ENCODE data around the gene SMG9. TPM values are rescaled to one million over a fixed set of nuclear protein-coding genes. Genes with fewer than 3 reads are reported as not detected.

The SMG9 gene
- total and polyA plus RNA-seq, 4 donors, result 23.5 to 55.9 (median 29.6) TPM

DNA sequence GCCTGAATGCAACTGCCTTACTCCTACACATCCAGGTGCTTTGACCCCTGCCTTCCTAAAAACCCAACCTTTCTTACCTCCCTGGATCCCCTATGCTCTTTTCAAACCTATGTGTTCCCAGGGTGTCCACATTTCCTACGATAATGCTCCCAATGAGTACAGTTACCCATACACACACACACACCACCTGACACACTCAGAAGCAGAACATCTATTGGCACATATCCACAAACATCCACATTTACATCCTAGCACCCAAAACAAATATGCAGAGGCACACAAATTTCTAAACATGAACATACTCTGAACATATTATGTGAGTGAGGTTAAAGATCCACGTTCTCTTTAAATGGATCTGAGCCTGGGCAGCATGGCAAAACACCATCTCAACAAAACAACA is 62.4 kb downstream of the SMG9 start:
- WGBS, 2 donors, result 47 to 70% methylated on average over 2 of the region's 2 CpGs
- Histone ChIP-seq H3K27ac (ENCODE audit: low read depth in 1 of 2, low read length in 1 of 2) (peak overlapping the region in 1 of 2 donors; percentile 15), H3K36me3 (ENCODE audit: control insufficient read depth in 4 of 4, insufficient read depth in 4 of 4, low read length in 4 of 4) (no peaks in the 10 kb centered on the region), H3K9ac (ENCODE audit: insufficient read depth in 1 of 2, low read length in 2 of 2) (no peak overlapping the region), H3K4me3 (no peak overlapping the region), H3K4me1 (ENCODE audit: control insufficient read depth in 5 of 5, insufficient read depth in 5 of 5, low read length in 5 of 5) (no peaks in the 10 kb centered on the region), H3K27me3 (ENCODE audit: control insufficient read depth in 3 of 3, insufficient read depth in 3 of 3, low read length in 2 of 3) (peaks cover 0 to 8% (median 0%) of the 10 kb centered on the region in 3 donors), H3K9me3 (ENCODE audit: control insufficient read depth in 4 of 4, insufficient read depth in 3 of 4, low read length in 3 of 4) (peaks cover 0 to 26% (median 11%) of the 10 kb centered on the region in 4 donors)
- TF ChIP-seq, protein P1, sequence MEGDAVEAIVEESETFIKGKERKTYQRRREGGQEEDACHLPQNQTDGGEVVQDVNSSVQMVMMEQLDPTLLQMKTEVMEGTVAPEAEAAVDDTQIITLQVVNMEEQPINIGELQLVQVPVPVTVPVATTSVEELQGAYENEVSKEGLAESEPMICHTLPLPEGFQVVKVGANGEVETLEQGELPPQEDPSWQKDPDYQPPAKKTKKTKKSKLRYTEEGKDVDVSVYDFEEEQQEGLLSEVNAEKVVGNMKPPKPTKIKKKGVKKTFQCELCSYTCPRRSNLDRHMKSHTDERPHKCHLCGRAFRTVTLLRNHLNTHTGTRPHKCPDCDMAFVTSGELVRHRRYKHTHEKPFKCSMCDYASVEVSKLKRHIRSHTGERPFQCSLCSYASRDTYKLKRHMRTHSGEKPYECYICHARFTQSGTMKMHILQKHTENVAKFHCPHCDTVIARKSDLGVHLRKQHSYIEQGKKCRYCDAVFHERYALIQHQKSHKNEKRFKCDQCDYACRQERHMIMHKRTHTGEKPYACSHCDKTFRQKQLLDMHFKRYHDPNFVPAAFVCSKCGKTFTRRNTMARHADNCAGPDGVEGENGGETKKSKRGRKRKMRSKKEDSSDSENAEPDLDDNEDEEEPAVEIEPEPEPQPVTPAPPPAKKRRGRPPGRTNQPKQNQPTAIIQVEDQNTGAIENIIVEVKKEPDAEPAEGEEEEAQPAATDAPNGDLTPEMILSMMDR (IDR thresholded peaks at IDR 0.05; ENCODE audit: control extremely low read depth, extremely low read depth), result no peak
- ATAC-seq (ENCODE audit: insufficient read depth, low FRiP score), result no peak
- no peak for DNase-seq

DNA sequence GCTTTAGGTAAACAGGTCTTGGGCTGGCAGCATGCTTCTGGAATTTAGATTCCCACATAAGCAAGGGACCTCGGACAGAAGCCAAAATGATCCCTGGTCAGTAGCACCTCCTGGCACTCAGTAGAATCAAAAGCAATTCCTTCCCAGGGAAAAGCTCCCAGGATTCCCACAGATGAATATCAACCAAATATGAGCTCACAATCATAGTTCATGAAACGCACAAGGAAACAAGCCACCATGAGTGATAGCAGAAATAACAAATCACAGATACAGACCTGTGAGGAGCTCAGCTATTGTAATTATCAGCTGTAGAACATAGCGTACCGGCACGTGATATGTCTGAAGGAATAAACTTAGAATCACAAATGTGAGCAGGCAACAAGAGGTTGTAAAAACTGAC is 63.0 kb downstream of the SMG9 start:
- Histone ChIP-seq H3K27ac (ENCODE audit: low read depth in 1 of 2, low read length in 1 of 2) (no peak overlapping the region), H3K9me3 (ENCODE audit: control insufficient read depth in 4 of 4, insufficient read depth in 3 of 4, low read length in 3 of 4) (peaks cover 0 to 22% (median 11%) of the 10 kb centered on the region in 4 donors), H3K4me1 (ENCODE audit: control insufficient read depth in 5 of 5, insufficient read depth in 5 of 5, low read length in 5 of 5) (no peaks in the 10 kb centered on the region), H3K4me3 (no peak overlapping the region), H3K36me3 (ENCODE audit: control insufficient read depth in 4 of 4, insufficient read depth in 4 of 4, low read length in 4 of 4) (no peaks in the 10 kb centered on the region), H3K27me3 (ENCODE audit: control insufficient read depth in 3 of 3, insufficient read depth in 3 of 3, low read length in 2 of 3) (peaks cover 0 to 8% (median 0%) of the 10 kb centered on the region in 3 donors), H3K9ac (ENCODE audit: insufficient read depth in 1 of 2, low read length in 2 of 2) (no peak overlapping the region)
- whole genome bisulfite sequencing, 2 donors, result 93 to 99% methylated on average over 5 of the region's 5 CpGs
- ATAC-seq (ENCODE audit: insufficient read depth, low FRiP score) (no peak), DNase-seq (no peak)
- TF ChIP-seq, protein P1 (IDR thresholded peaks at IDR 0.05; ENCODE audit: control extremely low read depth, extremely low read depth), result no peak

DNA sequence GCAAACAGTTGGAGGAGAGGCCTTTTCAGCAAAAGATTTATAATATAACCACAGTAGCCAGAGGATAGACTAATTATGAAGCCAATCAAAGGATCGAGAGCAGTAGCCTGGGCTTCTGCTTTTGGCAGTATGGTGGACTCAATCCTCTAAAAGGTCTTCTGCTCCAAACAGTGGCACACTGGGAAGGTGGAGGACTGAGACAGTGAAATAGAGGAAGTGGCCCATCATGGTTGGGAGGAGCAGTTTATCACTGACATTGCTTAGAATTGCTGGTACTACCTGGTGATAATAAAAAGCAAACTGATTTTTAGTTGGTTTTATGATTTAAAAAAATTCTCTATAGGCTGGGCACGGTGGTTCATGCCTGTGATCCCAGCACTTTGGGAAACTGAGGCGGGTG is 63.9 kb downstream of the SMG9 start:
- 92 to 93% methylated on average over 3 of the region's 3 CpGs for WGBS, 2 donors
- H3K4me3 ChIP-seq, result no peak overlapping the region
- no peak overlapping the region for H3K27ac ChIP-seq (ENCODE audit: low read depth in 1 of 2, low read length in 1 of 2)
- DNase-seq, result no peak
- H3K36me3 ChIP-seq (ENCODE audit: control insufficient read depth in 4 of 4, insufficient read depth in 4 of 4, low read length in 4 of 4), result no peaks in the 10 kb centered on the region
- H3K9me3 ChIP-seq (ENCODE audit: control insufficient read depth in 4 of 4, insufficient read depth in 3 of 4, low read length in 3 of 4), result peaks cover 0 to 17% (median 10%) of the 10 kb centered on the region in 4 donors
- TF ChIP-seq, protein P1 (IDR thresholded peaks at IDR 0.05; ENCODE audit: control extremely low read depth, extremely low read depth), result no peak
- H3K27me3 ChIP-seq (ENCODE audit: control insufficient read depth in 3 of 3, insufficient read depth in 3 of 3, low read length in 2 of 3), result peaks cover 0 to 8% (median 0%) of the 10 kb centered on the region in 3 donors
- H3K4me1 ChIP-seq (ENCODE audit: control insufficient read depth in 5 of 5, insufficient read depth in 5 of 5, low read length in 5 of 5), result no peaks in the 10 kb centered on the region
- no peak overlapping the region for H3K9ac ChIP-seq (ENCODE audit: insufficient read depth in 1 of 2, low read length in 2 of 2)
- ATAC-seq (ENCODE audit: insufficient read depth, low FRiP score), result no peak

DNA sequence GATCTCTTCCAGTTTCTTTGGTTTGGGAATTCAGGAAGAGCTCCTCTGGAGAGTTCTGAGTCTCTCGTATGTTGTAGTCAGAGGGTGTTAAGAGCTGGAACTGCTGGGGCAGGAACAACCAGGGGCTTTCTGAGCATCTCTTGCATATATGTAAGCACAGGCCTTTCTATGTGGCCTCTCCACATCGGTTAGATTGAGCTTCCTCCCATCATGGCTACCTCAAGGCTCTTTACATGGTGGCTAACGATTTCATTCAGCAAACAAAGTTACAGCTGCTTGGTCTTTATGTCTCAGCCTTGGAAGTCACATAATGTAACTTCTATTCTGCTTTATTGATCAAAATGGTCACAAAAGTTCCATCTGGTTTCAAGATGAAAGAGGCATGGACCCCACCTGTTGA is 64.3 kb downstream of the SMG9 start:
- no peaks in the 10 kb centered on the region for H3K36me3 ChIP-seq (ENCODE audit: control insufficient read depth in 4 of 4, insufficient read depth in 4 of 4, low read length in 4 of 4)
- peaks cover 0 to 8% (median 0%) of the 10 kb centered on the region in 3 donors for H3K27me3 ChIP-seq (ENCODE audit: control insufficient read depth in 3 of 3, insufficient read depth in 3 of 3, low read length in 2 of 3)
- H3K27ac ChIP-seq (ENCODE audit: low read depth in 1 of 2, low read length in 1 of 2), result no peak overlapping the region
- no peak overlapping the region for H3K4me3 ChIP-seq
- no peak for DNase-seq
- WGBS, 2 donors, result 57 to 60% methylated on average over 3 of the region's 3 CpGs
- no peak for ATAC-seq (ENCODE audit: insufficient read depth, low FRiP score)
- peaks cover 0 to 15% (median 9%) of the 10 kb centered on the region in 4 donors for H3K9me3 ChIP-seq (ENCODE audit: control insufficient read depth in 4 of 4, insufficient read depth in 3 of 4, low read length in 3 of 4)
- no peak overlapping the region for H3K9ac ChIP-seq (ENCODE audit: insufficient read depth in 1 of 2, low read length in 2 of 2)
- no peaks in the 10 kb centered on the region for H3K4me1 ChIP-seq (ENCODE audit: control insufficient read depth in 5 of 5, insufficient read depth in 5 of 5, low read length in 5 of 5)
- TF ChIP-seq, protein P1 (IDR thresholded peaks at IDR 0.05; ENCODE audit: control extremely low read depth, extremely low read depth), result no peak
